Nephron progenitor cell (in vitro differentiated cells): Measurements from ENCODE around the gene AQP12B.

Experiments used
- DNase-seq: peaks from one replicate; pipeline ENCODE4 v3.0.0; 2021
- H3K27ac Mint-ChIP-seq: 2 replicates; pipeline ENCODE4 v1.8.0; 2021; ENCODE audit warnings: mild to moderate bottlenecking, moderate library complexity, mixed read lengths
- H3K27me3 Mint-ChIP-seq: 2 replicates; pipeline ENCODE4 v1.8.0; 2021; ENCODE audit warnings: mild to moderate bottlenecking, low read depth, mixed read lengths; ENCODE audit not compliant: poor library complexity
- H3K36me3 Mint-ChIP-seq: 2 replicates; pipeline ENCODE4 v1.8.0; 2021; ENCODE audit warnings: low read depth, mixed read lengths
- H3K4me1 Mint-ChIP-seq: 2 replicates; pipeline ENCODE4 v1.8.0; 2021; ENCODE audit warnings: mixed read lengths
- H3K4me3 Mint-ChIP-seq: 2 replicates; pipeline ENCODE4 v1.8.0; 2021; ENCODE audit warnings: mild to moderate bottlenecking, moderate library complexity, mixed read lengths
- H3K9me3 Mint-ChIP-seq: 2 replicates; pipeline ENCODE4 v1.8.0; 2021; ENCODE audit warnings: mild to moderate bottlenecking, moderate library complexity, mixed read lengths
- CTCF ChIP-seq: fragments of 200-600 bp; sonication (generic); IDR thresholded peaks from 2 replicates; pipeline ENCODE4 v1.5.0; 2021; ENCODE audit warnings: antibody characterized with exemption

AQP12B gene

GRCh38 chr2:240626531-240627300 lies 56.0 kb downstream of the AQP12B start:
- no peak for DNase-seq
- peaks cover 31% of the 10 kb centered on the region for H3K4me1 Mint-ChIP-seq
- TF ChIP-seq CTCF, result no peak
- no peaks in the 10 kb centered on the region for H3K36me3 Mint-ChIP-seq
- H3K9me3 Mint-ChIP-seq, result peaks cover 2% of the 10 kb centered on the region
- peaks cover 10% of the 10 kb centered on the region for H3K27me3 Mint-ChIP-seq
- peak overlapping the region; percentile 51 for H3K27ac Mint-ChIP-seq
- H3K4me3 Mint-ChIP-seq, result no peak overlapping the region
